ENCODE measurements around the gene POLR2E. TPM values are rescaled to one million over a fixed set of nuclear protein-coding genes. Genes with fewer than 3 reads are reported as not detected.

Gene POLR2E
- total and polyA plus RNA-seq, 2 experiments from 2014 or later = 371 to 487 TPM

- peak overlapping the region; percentile 38 for H3K27ac ChIP-seq
- peaks cover 14% of the 10 kb centered on the region for H3K4me1 ChIP-seq (ENCODE audit: low read depth)
- no peak for DNase-seq (ENCODE audit: low read depth in 1 of 2, low spot score in 1 of 2)
- no peaks in the 10 kb centered on the region for H3K27me3 ChIP-seq
- no peak for TF ChIP-seq CTCF (IDR thresholded peaks at IDR 0.05; ENCODE audit: low read depth, low read length)
- peaks cover 10% of the 10 kb centered on the region for H3K36me3 ChIP-seq
- no peak overlapping the region for H3K4me3 ChIP-seq
- no peaks in the 10 kb centered on the region for H3K9me3 ChIP-seq (ENCODE audit: low read depth)
Measured at GRCh38 chr19:1107661-1108261, 12.6 kb upstream of the POLR2E start.

DNA sequence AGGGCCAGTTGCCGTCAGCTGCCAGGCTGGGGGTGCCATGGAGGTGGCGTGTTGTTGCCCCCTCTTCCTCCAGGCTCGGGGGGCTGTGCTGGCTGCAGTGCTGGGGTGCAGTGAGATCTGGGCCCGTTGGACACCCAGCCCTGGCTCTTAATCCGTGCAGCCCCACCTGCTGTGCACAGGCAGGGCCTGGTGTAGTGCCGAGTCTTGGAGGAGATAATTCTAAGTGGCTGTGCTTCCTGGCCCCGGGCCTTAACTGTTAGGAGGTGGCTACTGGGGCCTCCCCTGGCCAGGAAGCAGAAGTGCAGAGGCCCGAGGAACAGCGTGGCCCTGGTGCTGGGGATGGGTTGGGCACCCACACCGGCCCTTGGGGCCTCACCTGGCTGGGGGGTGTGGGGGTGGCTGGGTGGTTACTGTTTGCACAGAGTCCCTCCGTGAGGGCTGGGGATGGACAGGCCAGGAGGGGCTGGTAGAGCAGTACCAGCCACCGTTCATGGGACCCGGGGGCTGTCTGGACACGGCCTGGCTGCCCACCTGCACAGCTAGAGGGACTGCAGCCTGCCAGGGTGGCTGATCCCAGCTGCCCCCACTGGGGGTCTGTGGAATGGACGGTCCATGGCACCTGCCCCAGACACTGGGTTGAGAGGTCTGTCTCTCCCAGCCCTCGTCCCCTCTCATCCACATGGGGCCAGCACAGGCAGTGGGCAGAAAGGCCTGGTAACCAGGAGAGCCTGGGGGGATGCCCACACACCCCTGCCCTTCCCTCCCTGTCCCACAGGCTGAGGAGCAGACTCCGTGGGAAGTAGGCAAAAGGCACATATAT is 11.9 kb upstream of the POLR2E start:
- peak; percentile 57 to 72 for DNase-seq (ENCODE audit: low read depth in 1 of 2, low spot score in 1 of 2)
- Histone ChIP-seq H3K27ac (peak overlapping the region; percentile 38), H3K36me3 (peaks cover 10% of the 10 kb centered on the region), H3K4me1 (ENCODE audit: low read depth) (peaks cover 18% of the 10 kb centered on the region), H3K9me3 (ENCODE audit: low read depth) (no peaks in the 10 kb centered on the region), H3K27me3 (no peaks in the 10 kb centered on the region), H3K4me3 (no peak overlapping the region)
- TF ChIP-seq CTCF (IDR thresholded peaks at IDR 0.05; ENCODE audit: low read depth, low read length) = peak; percentile 12

DNA sequence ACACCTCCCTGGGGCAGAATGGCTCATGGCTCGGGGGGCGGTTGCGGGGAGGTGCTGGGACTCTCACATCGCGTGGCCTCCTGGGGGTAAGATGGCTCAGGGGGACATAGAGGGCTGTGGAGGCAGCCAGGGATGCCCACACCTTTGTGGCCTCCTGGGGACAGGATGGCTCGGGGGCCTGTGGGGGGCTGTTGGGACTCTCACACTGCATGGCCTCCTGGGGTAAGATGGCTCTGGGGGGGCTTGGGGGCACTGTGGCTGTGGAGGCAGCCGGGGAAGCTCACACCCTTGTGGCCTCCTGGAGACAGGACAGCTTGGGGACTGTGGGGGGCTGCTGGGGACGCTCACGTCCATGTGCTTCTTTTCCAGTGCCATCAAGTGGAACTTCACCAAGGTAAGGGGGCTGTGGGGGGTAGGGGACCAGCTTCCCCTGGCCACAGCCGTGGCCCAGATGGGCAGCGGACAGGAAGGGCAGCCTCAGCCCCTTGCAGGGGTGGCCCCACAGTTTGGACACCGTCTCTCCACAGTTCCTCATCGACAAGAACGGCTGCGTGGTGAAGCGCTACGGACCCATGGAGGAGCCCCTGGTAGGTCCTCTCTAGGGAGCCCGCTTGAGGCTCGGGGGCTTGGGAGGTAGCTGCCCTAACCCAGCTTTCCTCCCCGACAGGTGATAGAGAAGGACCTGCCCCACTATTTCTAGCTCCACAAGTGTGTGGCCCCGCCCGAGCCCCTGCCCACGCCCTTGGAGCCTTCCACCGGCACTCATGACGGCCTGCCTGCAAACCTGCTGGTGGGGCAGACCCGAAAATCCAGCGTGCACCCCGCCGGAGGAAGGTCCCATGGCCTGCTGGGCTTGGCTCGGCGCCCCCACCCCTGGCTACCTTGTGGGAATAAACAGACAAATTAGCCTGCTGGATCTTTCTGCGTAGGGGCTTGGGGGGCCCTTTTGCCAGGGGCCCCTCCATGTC is 11.0 kb upstream of the POLR2E start:
- Histone ChIP-seq H3K27me3 (no peaks in the 10 kb centered on the region), H3K9me3 (ENCODE audit: low read depth) (no peaks in the 10 kb centered on the region), H3K4me3 (no peak overlapping the region), H3K36me3 (peaks cover 10% of the 10 kb centered on the region), H3K27ac (peak overlapping the region; percentile 38), H3K4me1 (ENCODE audit: low read depth) (peaks cover 27% of the 10 kb centered on the region)
- TF ChIP-seq CTCF (IDR thresholded peaks at IDR 0.05; ENCODE audit: low read depth, low read length) = no peak
- DNase-seq (ENCODE audit: low read depth in 1 of 2, low spot score in 1 of 2) = no peak

- peak; percentile 53 to 63 for DNase-seq (ENCODE audit: low read depth in 1 of 2, low spot score in 1 of 2)
- Histone ChIP-seq H3K4me1 (ENCODE audit: low read depth) (peaks cover 28% of the 10 kb centered on the region), H3K4me3 (peak overlapping the region; percentile 97), H3K36me3 (peaks cover 10% of the 10 kb centered on the region), H3K9me3 (ENCODE audit: low read depth) (no peaks in the 10 kb centered on the region), H3K27me3 (no peaks in the 10 kb centered on the region), H3K27ac (peak overlapping the region; percentile 97)
- TF ChIP-seq CTCF (IDR thresholded peaks at IDR 0.05; ENCODE audit: low read depth, low read length) = no peak
Measured at GRCh38 chr19:1105008-1105872, 10.1 kb upstream of the POLR2E start.

All from cardiac muscle cell (in vitro differentiated cells and primary cell).